K562 (cell line): ENCODE data around the gene KLHDC7B. TPM values are rescaled to one million over a fixed set of nuclear protein-coding genes. Genes with fewer than 3 reads are reported as not detected.

Experiments used
- ATAC-seq: fragments of 200-7000 bp; cut with Tn5 transposase; 3 replicates; pipeline ENCODE4 v1.9.1; 2020; ENCODE audit warnings: moderate library complexity
- BruUV-seq: library from RNA; stranded (reverse); fragments of 400-500 nt; replicated peaks from 2 replicates; lab custom pipeline; 2021; lab: Mats Ljungman, UMichigan
- CTCF ChIA-PET: fragments of 300-600 bp; formaldehyde crosslinking; extraction: SDS; loops from one replicate; lab custom pipeline; 2021; ENCODE audit warnings: low intra/inter-chr PET ratio; lab: Yijun Ruan, JAX
- POLR2A ChIA-PET: fragments of 300-600, 350-650 bp; sonication (Branson Sonifier 250); formaldehyde crosslinking; extraction: SDS; loops from one replicate; lab custom pipeline; 2021; ENCODE audit warnings: antibody characterized with exemption, inconsistent platforms; lab: Yijun Ruan, JAX
- DNase-seq, 4 experiments: peaks; one replicate each; pipeline versions ENCODE4 v3.0.0 to v3.0.0-alpha.2; 2011 to 2018; ENCODE audit warnings: low spot score in 3 of 4, mixed read lengths in 3 of 4; ENCODE audit errors: extremely low read depth in 1 of 4
- FAIRE-seq: peaks from 2 replicates; lab custom pipeline; 2011; peaks lifted over from hg19 to GRCh38; lab: Jason Lieb, UNC
- H2AFZ ChIP-seq: 2 replicates; pipeline ENCODE4 v1.6.0; 2011; ENCODE audit warnings: low read depth, low read length, control low read depth, inconsistent platforms
- H3K27ac ChIP-seq: fragments of 200-600 bp; 3 replicates; pipeline ENCODE4 v1.8.0; 2011; ENCODE audit warnings: low read depth, mild to moderate bottlenecking, control low read depth, inconsistent platforms, low read length, moderate library complexity, mixed read lengths; ENCODE audit errors: extremely low read depth
- H3K27me3 ChIP-seq, 2 experiments: fragments of 300-600 bp in 1 of 2; 2 replicates in 1 of 2; 3 replicates in 1 of 2; pipeline versions ENCODE4 v1.6.0 to v1.8.0; 2011; ENCODE audit warnings: inconsistent platforms in 2 of 2, low read length in 2 of 2, mild to moderate bottlenecking in 1 of 2, mixed read lengths in 1 of 2, moderate library complexity in 1 of 2; ENCODE audit not compliant: control insufficient read depth in 2 of 2, insufficient read depth in 2 of 2
- H3K36me3 ChIP-seq: fragments of 300-600 bp; 3 replicates; pipeline ENCODE4 v1.8.0; 2011; ENCODE audit warnings: mild to moderate bottlenecking, low read length, inconsistent platforms; ENCODE audit not compliant: control insufficient read depth, insufficient read depth
- H3K4me1 ChIP-seq, 2 experiments: fragments of 200-600 bp in 1 of 2; replicated peaks in 1 of 2; 2 replicates in 1 of 2; 3 replicates in 1 of 2; pipeline versions ENCODE4 v1.5.1 to v1.8.0; 2011; ENCODE audit warnings: inconsistent platforms in 2 of 2, low read length in 2 of 2, mild to moderate bottlenecking in 1 of 2, mixed read lengths in 1 of 2, moderate library complexity in 1 of 2; ENCODE audit not compliant: control insufficient read depth in 2 of 2, insufficient read depth in 2 of 2
- H3K4me2 ChIP-seq: 2 replicates; pipeline ENCODE4 v1.6.1; 2011; ENCODE audit warnings: low read length, control low read depth, inconsistent platforms, mixed read lengths; ENCODE audit not compliant: insufficient read depth
- H3K4me3 ChIP-seq: fragments of 200-600 bp; sonication (generic), shearing (Covaris generic); 2 replicates; pipeline ENCODE4 v1.5.1; 2016; ENCODE audit warnings: control low read depth, inconsistent platforms
- H3K79me2 ChIP-seq: fragments of 200-600 bp; 3 replicates; pipeline ENCODE4 v1.8.0; 2011; ENCODE audit warnings: low read length, inconsistent platforms; ENCODE audit not compliant: control insufficient read depth, insufficient read depth
- H3K9ac ChIP-seq, 2 experiments: 2 replicates each; pipeline versions ENCODE4 v1.6.0 to v1.6.1; 2011; ENCODE audit warnings: low read depth in 2 of 2, low read length in 2 of 2, control low read depth in 1 of 2, inconsistent platforms in 1 of 2, mild to moderate bottlenecking in 1 of 2, mixed read lengths in 1 of 2; ENCODE audit not compliant: insufficient read depth in 1 of 2
- H3K9me1 ChIP-seq: one replicate; pipeline ENCODE4 v1.6.0; 2011; ENCODE audit warnings: inconsistent platforms, mild to moderate bottlenecking, low read length, moderate library complexity; ENCODE audit not compliant: control insufficient read depth, insufficient read depth
- H3K9me3 ChIP-seq: replicated peaks from 2 replicates; pipeline ENCODE4 v1.5.1; 2011; ENCODE audit warnings: low read depth, low read length, inconsistent platforms; ENCODE audit not compliant: control insufficient read depth, insufficient read depth
- H4K20me1 ChIP-seq: replicated peaks from 2 replicates; pipeline ENCODE4 v1.6.1; 2011; ENCODE audit warnings: low read length, inconsistent platforms, mixed read lengths; ENCODE audit not compliant: control insufficient read depth, insufficient read depth
- CC2D1A ChIP-seq: fragments of 450-650 bp; IDR thresholded peaks from 2 replicates; pipeline ENCODE4 v1.6.1; 2017; ENCODE audit warnings: mild to moderate bottlenecking
- CCAR2 ChIP-seq: fragments of 200-400 bp; formaldehyde crosslinking; IDR thresholded peaks from 2 replicates; pipeline ENCODE4 v1.6.1; 2017; ENCODE audit warnings: mild to moderate bottlenecking, low read depth, low read length
- ETS2 ChIP-seq: IDR thresholded peaks from 2 replicates; pipeline ENCODE4 v1.6.1; 2016; ENCODE audit warnings: borderline replicate concordance, missing genetic modification characterization, mild to moderate bottlenecking, moderate library complexity, missing compliant biosample characterization; ENCODE audit not compliant: poor library complexity, severe bottlenecking
- MED1 ChIP-seq: sonication (generic); formaldehyde crosslinking; IDR thresholded peaks from 2 replicates; pipeline ENCODE4 v1.8.1; 2023; ENCODE audit warnings: missing genetic modification reagents, borderline replicate concordance
- NCOA6 ChIP-seq: fragments of 450-650 bp; IDR thresholded peaks from 2 replicates; pipeline ENCODE4 v1.6.1; 2017; ENCODE audit warnings: mild to moderate bottlenecking
- PURB ChIP-seq: sonication (generic); formaldehyde crosslinking; IDR thresholded peaks from 2 replicates; pipeline ENCODE4 v1.9.0; 2021; ENCODE audit warnings: low read depth, mild to moderate bottlenecking, missing genetic modification reagents
- RFX7 ChIP-seq: fragments of 250-450 bp; sonication (Bioruptor Pico); IDR thresholded peaks from 2 replicates; pipeline ENCODE4 v1.5.1; 2021; ENCODE audit warnings: mild to moderate bottlenecking
- XRCC4 ChIP-seq: IDR thresholded peaks from one replicate; pipeline ENCODE4 v1.6.1; 2011; ENCODE audit not compliant: insufficient read depth, insufficient read length; ENCODE audit errors: extremely low read depth
- ZNF232 ChIP-seq: sonication (generic); formaldehyde crosslinking; IDR thresholded peaks from 2 replicates; pipeline ENCODE4 v1.8.0; 2022; ENCODE audit warnings: mild to moderate bottlenecking, missing genetic modification reagents
- ZNF584 ChIP-seq: fragments of 200-800 bp; sonication (Bioruptor generic); IDR thresholded peaks from 2 replicates; pipeline ENCODE4 v1.6.1; 2016; ENCODE audit warnings: low read depth, mild to moderate bottlenecking, missing genetic modification characterization, missing compliant biosample characterization
- WGBS: fragments of 100-300 bp; shearing (Covaris generic); methylation state at CpG from one replicate; pipeline ENCODE4 v1.1.6; 2016; ENCODE audit warnings: low coverage, mixed read lengths; ENCODE audit not compliant: insufficient coverage; ENCODE audit errors: missing lambda C conversion rate; 5-methylcytosine and 5-hydroxymethylcytosine counted together
- in situ Hi-C: fragments of 300-500 bp; cut with MboI; formaldehyde crosslinking; loops from 4 replicates; pipeline ENCODE4 v1.15.0; 2018; ENCODE audit warnings: inconsistent platforms, mixed read lengths
- intact Hi-C: fragments of 100-400 bp; cut with micrococcal nuclease; formaldehyde crosslinking; loops from 2 replicates; pipeline ENCODE4 v1.14.2; 2022
- polyA plus RNA-seq, 8 experiments: library from polyadenylated mRNA; depleted of rRNA in 4 of 8; stranded (reverse) in 5 of 8; unstranded in 3 of 8; fragments of >200 nt; fragmentation: Nextera tagmentation in 2 of 8; fragmentation: Illumina TruSeq in 1 of 8; extraction: Ambion mirVana in 2 of 8; extraction: Trizol in 1 of 8; gene quantifications; 2 replicates each; pipeline versions ENCODE4 v1.2.1 to v1.2.3, GENCODE V29; 2011 to 2014; ENCODE audit warnings: inconsistent platforms in 1 of 8, missing spikeins in 1 of 8
- total RNA-seq, 7 experiments: library from RNA; depleted of rRNA in 6 of 7; stranded (reverse); fragments of >200 nt in 6 of 7; fragmentation: Illumina TruSeq in 2 of 7; extraction: Trizol in 2 of 7; gene quantifications; 2 replicates each; pipeline versions ENCODE4 v1.2.1 to v1.2.3, GENCODE V29; 2011 to 2021; ENCODE audit warnings: low replicate concordance in 1 of 7
- TF ChIP-seq, protein P1 (sequence below): sonication (generic); IDR thresholded peaks from 2 replicates; pipeline ENCODE4 v1.6.1; 2016
- TF ChIP-seq, protein P2 (sequence below): fragments of 450-650 bp; formaldehyde crosslinking; conservative IDR thresholded peaks from 2 replicates; pipeline ENCODE4 v1.4.0; 2022; ENCODE audit warnings: mild to moderate bottlenecking, missing genetic modification characterization

The KLHDC7B gene
- total and polyA plus RNA-seq, 9 of the 15 experiments (the other 6 are each of a cell fraction or from before 2014, with no cell fraction given), result 0.04 to 0.22 (median 0.05) TPM; not detected in 4

DNA sequence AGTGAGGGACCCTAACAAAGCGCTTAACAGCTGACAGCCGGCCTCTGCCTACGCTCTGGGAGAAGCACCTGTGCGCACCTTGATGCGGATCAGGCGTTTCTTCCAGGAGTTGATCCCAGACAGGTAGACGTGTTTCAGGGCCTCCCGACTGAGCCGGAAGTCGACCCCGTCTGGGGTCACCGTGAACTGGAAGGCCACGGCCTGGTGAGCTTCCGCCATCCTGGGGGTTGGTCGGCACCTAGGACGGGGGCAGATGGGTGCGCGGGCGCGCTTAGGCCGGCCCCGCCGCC is 31.9 kb downstream of the KLHDC7B start:
- no peaks in the 10 kb centered on the region for H3K9me1 ChIP-seq
- H4K20me1 ChIP-seq, result no peaks in the 10 kb centered on the region
- 65% methylated on average over 10 of the region's 23 CpGs for WGBS
- no peak for FAIRE-seq
- no peaks in the 10 kb centered on the region for H3K9me3 ChIP-seq
- H3K4me1 ChIP-seq, result peaks cover 4 to 23% of the 10 kb centered on the region in 2 experiments; a peak in 3 of 5 replicates
- TF ChIP-seq RFX7, result no peak
- no peak for TF ChIP-seq ZNF584 (CRISPR knock-in tag)
- TF ChIP-seq CCAR2, result no peak
- no peak overlapping the region for H3K4me3 ChIP-seq
- POLR2A ChIA-PET, result interaction anchor here (2.0 kb wide), 1 partner anchor 12 kb away, joined by 4 read pairs; no protein-coding TSS in a partner anchor
- BruUV-seq, result no TSS peak
- no peak overlapping the region for H3K27ac ChIP-seq
- ATAC-seq, result no peak
- H3K27me3 ChIP-seq, result no peaks in the 10 kb centered on the region
- CTCF ChIA-PET, result interaction anchor here (2.8 to 3.2 kb wide), 2 partner anchors 43 to 114 kb away, joined by 41 to 51 read pairs; no protein-coding TSS in a partner anchor
- no peak for DNase-seq
- in situ Hi-C loops (loop anchor here (5.0 kb wide), 1 partner anchor 35 kb away; no protein-coding TSS in a partner anchor), intact Hi-C loops (no loop called here)
- peaks cover 6% of the 10 kb centered on the region; the same call in 2 of the 3 replicates for H3K79me2 ChIP-seq
- H3K9ac ChIP-seq, result no peak overlapping the region
- no peak overlapping the region for H2AFZ ChIP-seq
- H3K36me3 ChIP-seq, result no peaks in the 10 kb centered on the region; the same call in 2 of the 3 replicates
- H3K4me2 ChIP-seq, result no peak overlapping the region

DNA sequence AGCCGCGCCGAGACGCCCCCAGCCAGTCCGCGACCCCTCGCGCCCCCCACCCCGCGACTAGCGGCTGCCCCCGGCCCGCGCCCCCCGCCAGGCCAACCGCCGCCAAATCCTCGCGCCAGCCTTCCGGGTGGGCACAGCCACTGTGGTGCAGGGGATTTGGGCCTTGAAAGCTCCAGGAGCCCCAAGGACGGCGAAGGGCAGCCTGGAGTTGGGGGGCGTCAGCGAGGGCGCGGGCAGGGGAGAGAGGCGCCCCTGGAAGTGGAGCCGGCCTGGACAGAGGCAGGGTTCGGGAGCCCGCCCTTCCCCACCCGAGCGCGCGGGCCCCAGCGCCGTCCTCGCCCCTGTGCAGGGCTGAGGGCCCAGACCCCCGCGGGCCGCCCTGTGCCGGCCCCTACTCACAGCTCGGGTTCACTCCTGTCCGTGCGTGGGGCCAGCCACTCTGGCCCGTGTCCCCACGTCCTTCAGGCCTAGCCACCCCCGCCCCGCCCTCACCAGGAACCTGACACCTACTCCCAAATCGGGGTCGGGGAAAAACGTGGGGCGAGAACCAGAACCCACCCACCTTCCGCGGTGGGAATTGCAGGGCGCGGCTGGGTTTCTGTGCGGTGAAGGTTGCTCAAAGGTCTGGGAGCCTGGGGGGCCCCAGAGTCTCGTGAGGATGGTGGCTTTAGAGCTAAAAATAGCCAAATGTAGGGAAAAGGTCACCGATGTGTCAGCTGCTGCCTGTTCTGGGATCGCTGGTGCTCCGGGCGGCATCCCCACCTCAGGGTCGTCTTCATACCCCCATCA is 32.5 kb downstream of the KLHDC7B start, which contains the start of gene CPT1B:
Gene CPT1B (minus strand): TSS at position 441 of the 789 bp plus-strand sequence. CDS start 512 bp downstream, outside the sequence.
- DNase-seq (peak in 2 of 4 experiments; percentile 23 to 28), FAIRE-seq (no peak), ATAC-seq (no peak)
- WGBS, result 76% methylated on average over 6 of the region's 63 CpGs
- Histone ChIP-seq H2AFZ (no peak within 1 kb of the TSS), H3K9me3 (no peaks in the 10 kb centered on the region), H3K79me2 (peaks cover 6% of the 10 kb centered on the region; the same call in 2 of the 3 replicates), H3K27me3 (no peaks in the 10 kb centered on the region), H3K27ac (no peak within 1 kb of the TSS), H3K4me1 (peaks cover 4 to 26% of the 10 kb centered on the region in 2 experiments; a peak in 3 of 5 replicates), H3K4me3 (no peak within 1 kb of the TSS), H3K36me3 (no peaks in the 10 kb centered on the region; the same call in 2 of the 3 replicates), H4K20me1 (no peaks in the 10 kb centered on the region), H3K9ac (no peak within 1 kb of the TSS; a peak in 1 of 4 replicates), H3K4me2 (no peak within 1 kb of the TSS), H3K9me1 (no peaks in the 10 kb centered on the region)
- in situ Hi-C loops, result loop anchor here (5.0 kb wide), 1 partner anchor 34 kb away; no protein-coding TSS in a partner anchor
- POLR2A ChIA-PET, result interaction anchor here (0.6 to 2.0 kb wide), 4 partner anchors 12 to 146 kb away, joined by 3 to 4 read pairs (median 3); partner anchors contain the start of gene SYCE3
- intact Hi-C loops, result no loop called here
- CTCF ChIA-PET, result interaction anchor here (3.2 kb wide), 1 partner anchor 42 kb away, joined by 51 read pairs; no protein-coding TSS in a partner anchor
- BruUV-seq, result no TSS peak
- TF ChIP-seq CC2D1A (no peak), ETS2 (no peak), MED1 (CRISPR knock-in tag) (no peak), ZNF232 (CRISPR knock-in tag) (no peak), NCOA6 (no peak), PURB (CRISPR knock-in tag) (no peak), XRCC4 (no peak)
- TF ChIP-seq, protein P1, sequence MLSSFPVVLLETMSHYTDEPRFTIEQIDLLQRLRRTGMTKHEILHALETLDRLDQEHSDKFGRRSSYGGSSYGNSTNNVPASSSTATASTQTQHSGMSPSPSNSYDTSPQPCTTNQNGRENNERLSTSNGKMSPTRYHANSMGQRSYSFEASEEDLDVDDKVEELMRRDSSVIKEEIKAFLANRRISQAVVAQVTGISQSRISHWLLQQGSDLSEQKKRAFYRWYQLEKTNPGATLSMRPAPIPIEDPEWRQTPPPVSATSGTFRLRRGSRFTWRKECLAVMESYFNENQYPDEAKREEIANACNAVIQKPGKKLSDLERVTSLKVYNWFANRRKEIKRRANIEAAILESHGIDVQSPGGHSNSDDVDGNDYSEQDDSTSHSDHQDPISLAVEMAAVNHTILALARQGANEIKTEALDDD, result no peak
- TF ChIP-seq, protein P2, sequence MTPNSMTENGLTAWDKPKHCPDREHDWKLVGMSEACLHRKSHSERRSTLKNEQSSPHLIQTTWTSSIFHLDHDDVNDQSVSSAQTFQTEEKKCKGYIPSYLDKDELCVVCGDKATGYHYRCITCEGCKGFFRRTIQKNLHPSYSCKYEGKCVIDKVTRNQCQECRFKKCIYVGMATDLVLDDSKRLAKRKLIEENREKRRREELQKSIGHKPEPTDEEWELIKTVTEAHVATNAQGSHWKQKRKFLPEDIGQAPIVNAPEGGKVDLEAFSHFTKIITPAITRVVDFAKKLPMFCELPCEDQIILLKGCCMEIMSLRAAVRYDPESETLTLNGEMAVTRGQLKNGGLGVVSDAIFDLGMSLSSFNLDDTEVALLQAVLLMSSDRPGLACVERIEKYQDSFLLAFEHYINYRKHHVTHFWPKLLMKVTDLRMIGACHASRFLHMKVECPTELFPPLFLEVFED, result no peak
